IMR-90 (cell line): ENCODE measurements around the gene COL6A5. TPM values are rescaled to one million over a fixed set of nuclear protein-coding genes. Genes with fewer than 3 reads are reported as not detected.

Source experiments
- ATAC-seq: fragments of 200-7000 bp; cut with Tn5 transposase; 2 replicates; pipeline ENCODE4 v1.9.1; 2020; ENCODE audit warnings: low read depth, mild to moderate bottlenecking, moderate library complexity
- BruUV-seq: library from RNA; stranded (reverse); fragments of 400-500 nt; replicated peaks from 2 replicates; lab custom pipeline; 2021; lab: Mats Ljungman, UMichigan
- CTCF ChIA-PET: fragments of 300-600 bp; formaldehyde crosslinking; extraction: SDS; loops from one replicate; lab custom pipeline; 2021; ENCODE audit warnings: antibody characterized with exemption; lab: Yijun Ruan, JAX
- POLR2A ChIA-PET: fragments of 300-600 bp; sonication (Branson Sonifier 250); formaldehyde crosslinking; loops from one replicate; lab custom pipeline; 2022; ENCODE audit warnings: antibody characterized with exemption; ENCODE audit not compliant: unreplicated experiment; lab: Charles Lee
- DNase-seq: peaks from one replicate; pipeline ENCODE4 v3.0.0; 2013
- H2AFZ ChIP-seq: replicated peaks from 2 replicates; pipeline ENCODE3; 2013; ENCODE audit warnings: low read length, mild to moderate bottlenecking; ENCODE audit not compliant: poor library complexity
- H2AK5ac ChIP-seq: 2 replicates; pipeline ENCODE4 v1.6.1; 2013; ENCODE audit warnings: low read depth, low read length, inconsistent platforms
- H2AK9ac ChIP-seq: replicated peaks from 2 replicates; pipeline ENCODE3; 2013; ENCODE audit warnings: mild to moderate bottlenecking, low read depth, low read length, moderate library complexity; ENCODE audit not compliant: poor library complexity
- H2BK120ac ChIP-seq: 2 replicates; pipeline ENCODE4 v1.6.1; 2013; ENCODE audit warnings: low read depth, low read length, inconsistent platforms
- H2BK15ac ChIP-seq: 3 replicates; pipeline ENCODE4 v1.6.1; 2013; ENCODE audit warnings: low read depth, low read length, inconsistent platforms
- H2BK20ac ChIP-seq: 2 replicates; pipeline ENCODE4 v1.6.1; 2013; ENCODE audit warnings: low read depth, mild to moderate bottlenecking, inconsistent platforms, low read length, moderate library complexity
- H2BK5ac ChIP-seq: 2 replicates; pipeline ENCODE4 v1.6.1; 2013; ENCODE audit warnings: mild to moderate bottlenecking, low read depth, low read length, inconsistent platforms; ENCODE audit not compliant: poor library complexity, severe bottlenecking
- H3K14ac ChIP-seq: replicated peaks from 2 replicates; pipeline ENCODE4 v1.6.1; 2013; ENCODE audit warnings: low read depth, low read length, inconsistent platforms
- H3K18ac ChIP-seq: 2 replicates; pipeline ENCODE4 v1.6.1; 2013; ENCODE audit warnings: low read depth, low read length, control low read depth
- H3K23ac ChIP-seq: 2 replicates; pipeline ENCODE4 v1.6.1; 2013; ENCODE audit warnings: low read depth, low read length, inconsistent platforms
- H3K27ac ChIP-seq: 2 replicates; pipeline ENCODE4 v1.5.1; 2013; ENCODE audit warnings: mild to moderate bottlenecking, control low read depth, low read length; ENCODE audit not compliant: insufficient read depth
- H3K27me3 ChIP-seq: 2 replicates; pipeline ENCODE4 v1.6.1; 2013; ENCODE audit warnings: low read length; ENCODE audit not compliant: control insufficient read depth, insufficient read depth
- H3K36me3 ChIP-seq: 2 replicates; pipeline ENCODE4 v1.6.1; 2013; ENCODE audit warnings: low read length, mixed read lengths; ENCODE audit not compliant: control insufficient read depth, insufficient read depth
- H3K4ac ChIP-seq: 2 replicates; pipeline ENCODE4 v1.6.1; 2013; ENCODE audit warnings: low read depth, low read length, inconsistent platforms
- H3K4me1 ChIP-seq: 2 replicates; pipeline ENCODE4 v1.6.1; 2013; ENCODE audit warnings: low read length, mixed read lengths; ENCODE audit not compliant: control insufficient read depth, insufficient read depth
- H3K4me2 ChIP-seq: 2 replicates; pipeline ENCODE4 v1.6.1; 2013; ENCODE audit warnings: low read depth, mild to moderate bottlenecking, control low read depth, low read length, moderate library complexity
- H3K4me3 ChIP-seq: 2 replicates; pipeline ENCODE4 v1.5.1; 2013; ENCODE audit warnings: low read depth, mild to moderate bottlenecking, control low read depth, low read length, moderate library complexity; ENCODE audit not compliant: insufficient read depth
- H3K56ac ChIP-seq: 2 replicates; pipeline ENCODE4 v1.6.1; 2013; ENCODE audit warnings: low read length, inconsistent platforms; ENCODE audit not compliant: insufficient read depth; ENCODE audit errors: extremely low read depth
- H3K79me1 ChIP-seq, 2 experiments: 2 replicates each; pipeline ENCODE4 v1.6.1; 2013; ENCODE audit warnings: low read length in 2 of 2, inconsistent platforms in 1 of 2, low read depth in 1 of 2
- H3K9ac ChIP-seq: 2 replicates; pipeline ENCODE4 v1.6.1; 2013; ENCODE audit warnings: low read depth, low read length, control low read depth
- H3K9me1 ChIP-seq: 2 replicates; pipeline ENCODE4 v1.6.1; 2013; ENCODE audit warnings: low read length, inconsistent platforms; ENCODE audit not compliant: insufficient read depth
- H3K9me3 ChIP-seq: 2 replicates; pipeline ENCODE4 v1.6.1; 2013; ENCODE audit warnings: low read length; ENCODE audit not compliant: control insufficient read depth, insufficient read depth
- H4K20me1 ChIP-seq: 2 replicates; pipeline ENCODE4 v1.6.1; 2013; ENCODE audit warnings: low read length, inconsistent platforms; ENCODE audit not compliant: insufficient read depth
- H4K5ac ChIP-seq: 2 replicates; pipeline ENCODE4 v1.6.1; 2013; ENCODE audit warnings: mild to moderate bottlenecking, low read depth, low read length, control low read depth
- H4K8ac ChIP-seq, 2 experiments: 2 replicates each; pipeline ENCODE4 v1.6.1; 2013; ENCODE audit warnings: low read depth in 2 of 2, low read length in 2 of 2, control low read depth in 1 of 2, inconsistent platforms in 1 of 2
- H4K91ac ChIP-seq: 2 replicates; pipeline ENCODE4 v1.6.1; 2013; ENCODE audit warnings: low read depth, low read length, inconsistent platforms; ENCODE audit not compliant: insufficient read depth
- CEBPB ChIP-seq: IDR thresholded peaks from 2 replicates; pipeline ENCODE4 v1.6.1; 2012; ENCODE audit warnings: low read depth, low read length, improper control_type of control experiment
- MAZ ChIP-seq: IDR thresholded peaks from 2 replicates; pipeline ENCODE4 v1.6.1; 2012; ENCODE audit warnings: low read depth, mild to moderate bottlenecking, low read length, improper control_type of control experiment, moderate library complexity, borderline replicate concordance
- WGBS, 2 experiments: methylation state at CpG; one replicate each; pipeline versions ENCODE4 v1.1.5 to v1.1.7; 2013; ENCODE audit warnings: missing lambda C conversion rate in 2 of 2; ENCODE audit not compliant: insufficient read length in 1 of 2; ENCODE audit errors: extremely low coverage in 2 of 2; 5-methylcytosine and 5-hydroxymethylcytosine counted together
- dilution Hi-C: fragments of 300-500 bp; cut with HindIII; formaldehyde crosslinking; loops from one replicate; pipeline ENCODE4 v1.14.3; 2018; ENCODE audit warnings: low sequenced_read_pairs; ENCODE audit not compliant: unreplicated experiment
- in situ Hi-C: fragments of 300-500 bp; cut with MboI; formaldehyde crosslinking; loops from 3 replicates; pipeline ENCODE4 v1.14.3; 2019; ENCODE audit warnings: low sequenced_read_pairs, inconsistent platforms, mixed read lengths
- intact Hi-C: fragments of 100-400 bp; cut with micrococcal nuclease; formaldehyde crosslinking; loops from 2 replicates; pipeline ENCODE4 v1.10.0; 2022
- polyA plus RNA-seq, 3 experiments: library from polyadenylated mRNA; depleted of rRNA; stranded (reverse); fragments of >200 nt; gene quantifications; 2 replicates each; pipeline ENCODE4 v1.2.3, GENCODE V29; 2012; ENCODE audit warnings: low replicate concordance in 1 of 3
- total RNA-seq: library from RNA; depleted of rRNA; stranded (reverse); fragments of >200 nt; gene quantifications from 2 replicates; pipeline ENCODE4 v1.2.3, GENCODE V29; 2012

Gene COL6A5
- total and polyA plus RNA-seq, 2 of the 4 experiments (the other 2 are of a cell fraction): not detected

- H3K18ac ChIP-seq: no peak overlapping the region
- H2AK9ac ChIP-seq: no peak overlapping the region
- WGBS, 2 experiments: 56% methylated on average over 1 of the region's 2 CpGs; no CpG with 5 or more reads in 1 of the 2 experiments
- H4K5ac ChIP-seq: no peak overlapping the region
- no peak for ATAC-seq
- H3K4me3 ChIP-seq: no peak overlapping the region
- H2AK5ac ChIP-seq: no peak overlapping the region
- H3K9ac ChIP-seq: no peak overlapping the region
- H3K27me3 ChIP-seq: peaks cover 2% of the 10 kb centered on the region; the same call in 1 of the 2 replicates
- no peak overlapping the region for H3K4ac ChIP-seq
- H2BK120ac ChIP-seq: no peak overlapping the region
- ChIA-PET POLR2A (no interaction called here), CTCF (no interaction called here)
- H2BK15ac ChIP-seq: no peak overlapping the region
- TF ChIP-seq MAZ (no peak), CEBPB (no peak)
- H4K91ac ChIP-seq: no peak overlapping the region
- no peaks in the 10 kb centered on the region for H3K79me1 ChIP-seq
- H3K14ac ChIP-seq: no peak overlapping the region
- no TSS peak for BruUV-seq
- no peak overlapping the region for H4K8ac ChIP-seq
- no peak for DNase-seq
- H3K56ac ChIP-seq: no peak overlapping the region
- H3K4me1 ChIP-seq: no peaks in the 10 kb centered on the region
- H3K36me3 ChIP-seq: no peaks in the 10 kb centered on the region
- no peak overlapping the region for H2AFZ ChIP-seq
- no peaks in the 10 kb centered on the region for H4K20me1 ChIP-seq
- dilution Hi-C loops (no loop called here), intact Hi-C loops (no loop called here), in situ Hi-C loops (no loop called here)
- no peak overlapping the region for H3K4me2 ChIP-seq
- no peak overlapping the region for H3K23ac ChIP-seq
- H2BK20ac ChIP-seq: no peak overlapping the region
- no peak overlapping the region for H2BK5ac ChIP-seq
- no peaks in the 10 kb centered on the region for H3K9me3 ChIP-seq
- H3K27ac ChIP-seq: no peak overlapping the region
- H3K9me1 ChIP-seq: no peaks in the 10 kb centered on the region
Observed at GRCh38 chr3:130522399-130522798, 176.9 kb downstream of the COL6A5 start.
